Measurements from ENCODE around the gene INPP5A.

GRCh38 chr10:132589015-132589414 is 51.4 kb downstream of the INPP5A start:
- TF ChIP-seq CTCF (IDR thresholded peaks at IDR 0.05; ENCODE audit: insufficient read depth, low read length), result no peak
- TF ChIP-seq GABPA (IDR thresholded peaks at IDR 0.05; ENCODE audit: low read depth), result no peak; the same call in 1 of the 2 replicates
